Globus pallidus (tissue), 1 donor: ENCODE data around the gene G3BP2.

ENCODE experiments used
- DNase-seq: peaks from one replicate; pipeline ENCODE4 v3.0.0-alpha.2; 2015; ENCODE audit warnings: low spot score

Gene G3BP2

DNA sequence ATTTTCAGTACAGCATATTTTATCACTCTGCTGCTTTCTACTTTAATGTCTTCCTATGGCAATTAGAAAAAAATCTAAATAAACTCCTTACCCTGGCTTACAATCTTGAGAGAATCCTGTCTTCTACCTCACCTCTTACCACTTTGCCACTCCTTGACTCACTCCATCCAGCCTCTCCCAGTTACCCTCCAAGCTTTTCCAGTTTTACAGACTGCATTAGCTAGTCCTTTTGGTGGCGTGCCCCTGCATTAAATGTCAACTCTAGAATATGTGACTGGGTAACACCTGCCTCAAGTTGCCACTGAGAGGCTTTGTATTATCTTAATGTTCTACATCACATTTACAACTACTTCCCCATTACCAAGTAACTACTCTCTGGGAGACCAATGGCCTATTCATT is 35.4 kb downstream of the G3BP2 start:
- no peak for DNase-seq

DNA sequence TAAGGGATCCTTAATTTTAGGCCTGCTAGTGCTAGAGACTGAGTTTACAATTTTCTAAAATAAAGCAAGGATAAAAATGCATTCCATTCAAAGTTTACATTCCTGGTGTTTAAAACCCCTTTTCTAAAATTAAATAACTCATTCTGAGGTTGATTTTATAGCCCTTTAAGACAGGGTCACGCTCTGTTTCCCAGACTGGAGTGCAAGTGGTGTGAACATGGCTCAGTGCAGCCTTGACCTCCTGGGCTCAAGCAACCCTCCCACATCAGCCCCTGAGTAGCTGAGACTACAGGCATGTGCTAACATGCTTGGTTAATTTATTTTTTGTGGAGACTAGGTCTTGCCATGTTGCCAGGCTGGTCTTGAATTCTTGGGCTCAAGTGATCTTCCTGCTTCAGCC is 36.0 kb downstream of the G3BP2 start:
- no peak for DNase-seq

DNA sequence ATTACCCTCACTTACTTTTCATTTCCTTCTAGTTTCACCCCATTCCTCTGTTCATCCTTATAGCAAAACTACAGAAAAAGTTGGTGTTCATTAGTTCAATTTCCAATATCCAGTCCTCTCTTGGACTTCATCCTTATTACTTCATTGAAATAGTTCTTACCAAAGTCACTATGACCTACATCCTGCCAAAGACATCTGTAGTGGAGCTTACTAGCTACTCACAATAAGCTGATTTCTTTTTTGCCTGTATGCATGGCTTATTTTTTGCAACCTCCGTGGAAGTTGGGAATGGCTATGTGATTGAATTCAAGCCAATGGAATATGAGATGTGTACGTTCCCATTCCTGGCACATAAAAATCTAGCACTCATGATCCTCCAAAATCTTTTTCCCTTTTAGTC is 38.3 kb downstream of the G3BP2 start:
- no peak for DNase-seq

DNA sequence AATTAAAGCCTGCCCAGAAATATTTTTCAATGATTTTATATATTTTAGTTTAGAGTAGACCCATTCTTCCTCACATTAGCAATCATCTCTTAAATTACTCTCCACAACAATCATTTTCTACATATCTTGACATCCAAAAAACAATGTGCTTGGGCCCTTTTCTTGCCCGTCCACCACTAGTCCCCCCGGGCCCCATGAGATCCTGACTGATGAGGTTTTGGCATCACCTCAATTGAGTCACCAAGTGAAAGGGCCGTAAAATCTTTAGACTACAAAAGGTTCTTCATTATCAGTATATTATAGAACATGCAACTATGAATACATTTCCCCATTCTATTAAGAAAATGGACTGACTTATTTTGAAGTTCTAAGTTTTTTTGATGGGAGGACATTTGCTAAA is 38.9 kb downstream of the G3BP2 start:
- no peak for DNase-seq

DNA sequence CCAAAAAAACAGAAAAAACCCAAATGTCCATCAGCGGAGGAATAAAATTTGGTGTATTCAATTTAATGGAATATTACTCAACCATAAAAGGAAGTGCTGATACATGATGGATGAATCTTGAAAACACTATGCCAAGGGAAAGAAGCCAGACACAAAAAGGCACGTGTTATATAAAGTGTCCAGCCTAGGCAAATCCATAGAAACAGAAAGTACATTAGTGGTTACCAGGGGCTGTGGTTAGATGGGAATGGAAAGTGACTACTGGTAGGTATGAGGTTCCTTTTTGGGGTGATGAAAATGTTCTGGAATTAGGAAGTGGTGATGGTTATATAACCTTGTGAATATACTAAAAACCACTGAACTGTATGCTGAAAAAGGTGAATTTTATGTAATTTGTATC is 39.4 kb downstream of the G3BP2 start:
- DNase-seq, result no peak

- peak; percentile 11 for DNase-seq
Measured at GRCh38 chr4:75630937-75631329, 42.3 kb downstream of the G3BP2 start.

DNA sequence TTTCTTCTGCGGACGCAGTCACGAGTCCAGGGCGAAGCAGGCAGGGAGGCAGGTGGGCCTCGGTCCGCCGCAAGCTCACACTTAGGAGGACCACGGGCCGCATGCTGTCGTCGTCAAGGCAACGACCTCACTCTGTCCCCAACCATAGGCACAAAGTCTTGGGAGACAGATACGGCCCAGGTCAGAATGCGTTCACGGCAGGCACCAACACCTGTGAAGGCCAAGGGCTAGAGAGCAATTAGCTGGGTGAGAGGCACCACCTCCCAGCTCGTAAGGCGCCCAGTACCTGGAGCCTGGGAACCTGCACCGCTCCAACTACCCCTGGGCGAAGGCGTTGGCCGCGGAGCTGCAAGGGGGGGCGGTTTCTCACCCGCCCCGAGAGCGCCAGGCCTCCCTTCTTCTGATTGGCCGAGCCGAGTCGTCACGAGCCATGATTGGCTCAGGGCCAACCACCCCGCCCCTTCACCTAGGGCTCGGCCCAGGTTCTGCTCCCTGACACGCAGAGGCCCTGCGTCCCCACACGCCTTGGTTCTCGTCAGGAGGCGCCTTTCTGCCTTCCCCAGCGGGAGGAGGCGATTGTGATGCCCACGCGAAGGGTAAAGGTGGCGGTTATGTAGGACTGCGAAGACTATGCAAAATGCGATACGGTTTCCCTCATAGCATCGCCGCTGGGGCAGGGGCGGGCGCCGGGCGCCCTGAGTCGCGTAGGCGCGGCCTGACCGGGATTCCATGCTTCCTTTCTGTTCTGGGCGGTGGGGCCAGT is 42.9 kb downstream of the G3BP2 start, which contains the start of gene CDKL2:
Gene CDKL2, minus strand, starts transcription at position 355 of the 763 bp plus-strand sequence. CDS start 4,540 bp downstream, outside the sequence.
- peak; percentile 70 for DNase-seq

DNA sequence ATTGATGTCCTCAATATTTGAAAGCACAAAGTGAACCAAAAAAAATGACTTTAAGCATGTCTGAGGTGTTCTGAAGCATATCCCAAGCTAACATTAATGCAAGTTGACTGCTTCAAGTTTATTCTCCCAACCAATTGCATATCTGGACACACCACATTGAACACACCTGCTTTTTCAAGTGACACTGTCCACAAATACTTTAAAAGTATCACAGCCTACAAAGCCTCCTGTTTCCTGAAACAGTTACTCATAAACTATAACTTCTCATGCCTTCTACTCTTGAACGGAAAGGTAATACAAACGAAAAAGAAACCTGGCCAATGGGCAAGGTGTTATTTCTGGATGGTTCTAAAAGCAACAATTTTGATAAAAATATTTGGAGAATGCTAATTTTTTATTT is 44.0 kb downstream of the G3BP2 start:
- DNase-seq, result no peak

- DNase-seq, result no peak
Measured at GRCh38 chr4:75623026-75623425, 50.2 kb downstream of the G3BP2 start.

DNA sequence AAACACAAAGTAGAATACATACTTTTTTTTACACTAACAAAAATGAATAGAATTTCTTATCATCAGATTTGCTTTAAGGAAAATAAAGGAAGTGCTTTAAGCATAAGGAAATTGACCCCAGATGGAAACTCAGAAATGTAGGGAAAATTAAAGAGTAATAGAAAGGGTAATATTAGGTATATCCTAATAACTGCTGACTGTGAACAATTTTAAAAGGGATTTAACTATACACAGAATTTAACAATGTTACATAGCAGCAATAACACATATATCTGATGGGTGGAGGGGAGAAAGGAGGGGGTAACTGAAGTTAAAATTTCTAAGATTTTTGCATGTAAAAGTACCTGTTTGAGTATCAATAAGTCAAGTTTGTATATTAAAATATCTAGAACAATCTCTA is 51.5 kb downstream of the G3BP2 start:
- DNase-seq, result no peak

GRCh38 chr4:75612306-75612705 is 60.9 kb downstream of the G3BP2 start:
- DNase-seq, result peak; percentile 57

- DNase-seq, result no peak
Measured at GRCh38 chr4:75605928-75606327, 67.3 kb downstream of the G3BP2 start.

- no peak for DNase-seq
Measured at GRCh38 chr4:75599647-75600046, 73.6 kb downstream of the G3BP2 start.

GRCh38 chr4:75598390-75598789 is 74.8 kb downstream of the G3BP2 start:
- no peak for DNase-seq

DNA sequence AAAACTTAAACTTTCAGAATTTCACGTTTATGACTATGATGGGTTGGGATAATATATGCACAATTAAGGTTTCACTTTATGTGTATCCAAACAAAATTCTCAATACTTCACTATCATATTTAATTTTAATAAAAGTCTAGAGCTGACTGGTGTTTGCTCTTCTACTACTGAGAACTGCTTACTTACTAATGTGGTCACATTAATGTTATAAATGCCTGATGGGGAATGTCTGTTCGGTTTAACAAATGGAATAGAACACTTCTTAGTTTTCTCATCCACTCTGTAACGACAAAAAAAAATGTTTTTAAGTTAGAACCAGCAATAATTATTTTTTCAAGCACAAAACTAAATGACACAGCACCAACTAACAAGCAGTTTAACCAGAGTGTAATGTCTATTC is 77.2 kb downstream of the G3BP2 start:
- DNase-seq, result no peak

DNA sequence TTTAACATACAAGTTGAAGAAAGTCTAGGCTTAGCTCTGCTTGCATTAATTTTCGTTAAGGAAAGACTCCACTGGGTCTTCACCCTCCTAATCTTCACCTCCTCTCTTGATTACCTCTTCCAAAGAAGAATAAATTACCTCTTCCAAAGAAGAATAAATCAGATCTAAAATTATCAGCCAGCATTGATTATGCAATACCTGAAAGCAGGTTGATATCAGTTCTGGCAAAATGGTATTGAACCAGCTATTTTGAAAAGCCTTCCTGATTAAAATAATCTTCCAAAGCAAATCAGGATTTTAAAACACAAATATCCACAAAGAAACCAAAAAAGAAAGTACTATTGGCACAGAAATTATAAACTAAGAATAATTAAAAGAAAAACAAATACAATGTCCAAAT is 79.8 kb downstream of the G3BP2 start:
- DNase-seq, result no peak
